ENCODE data around the gene REG4.

Gene REG4

DNA sequence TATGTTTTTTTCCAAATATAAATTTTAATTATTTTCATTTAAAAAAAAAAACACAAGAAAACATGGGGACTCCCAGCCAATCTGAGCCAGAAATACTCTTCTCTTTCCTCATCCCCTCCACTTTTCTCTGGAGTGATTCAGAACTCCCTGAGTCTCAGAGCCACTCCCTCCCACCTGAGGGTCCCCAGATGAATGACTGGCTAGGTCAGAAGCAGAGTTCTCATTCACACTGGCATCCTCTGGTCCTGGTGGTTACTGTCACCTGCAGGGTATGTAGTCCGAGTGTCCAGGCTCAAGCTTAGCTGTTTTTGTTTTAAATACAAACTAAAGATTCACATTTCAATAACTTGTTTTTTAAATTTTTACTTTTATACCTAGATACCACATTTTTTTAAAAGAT lies 48.9 kb downstream of the REG4 start:
- TF ChIP-seq ZNF366 (tag by site-specific recombination; conservative IDR thresholded peaks at IDR 0.05): no peak
- no peak for TF ChIP-seq ZNF777 (tag by site-specific recombination; IDR thresholded peaks at IDR 0.05; ENCODE audit: borderline replicate concordance)
- no peak for TF ChIP-seq ZNF701 (tag by site-specific recombination; IDR thresholded peaks at IDR 0.05)
- POLR2A ChIA-PET: no interaction called here

GRCh38 chr1:119758584-119758983 lies 52.7 kb downstream of the REG4 start:
- Histone ChIP-seq H3K27ac (ENCODE audit: extremely low read depth, low read depth, low read length) (no peak overlapping the region), H3K4me3 (ENCODE audit: low read depth, low read length) (no peak overlapping the region), H3K36me3 (ENCODE audit: control insufficient read depth in 2 of 2, insufficient read depth in 1 of 2, low read length in 2 of 2) (no peaks in the 10 kb centered on the region), H3K9me3 (ENCODE audit: control insufficient read depth, insufficient read depth, low read depth, low read length) (no peaks in the 10 kb centered on the region), H3K4me1 (ENCODE audit: control insufficient read depth, insufficient read depth, low read length) (no peaks in the 10 kb centered on the region)
- ChIA-PET POLR2A (no interaction called here), CTCF (interaction anchor here (1.1 to 1.7 kb wide), 2 partner anchors 8 to 15 kb away, joined by 4 to 7 read pairs; no protein-coding TSS in a partner anchor)
- no peak for TF ChIP-seq GLI4 (tag by site-specific recombination; IDR thresholded peaks at IDR 0.05)
- TF ChIP-seq MYNN (tag by site-specific recombination; IDR thresholded peaks at IDR 0.05; ENCODE audit: borderline replicate concordance): no peak
- no peak for TF ChIP-seq ZNF266 (tag by site-specific recombination; IDR thresholded peaks at IDR 0.05; ENCODE audit: low read depth)
- TF ChIP-seq ZBTB21 (tag by site-specific recombination; IDR thresholded peaks at IDR 0.05): no peak
- TF ChIP-seq ZFP3 (tag by site-specific recombination; IDR thresholded peaks at IDR 0.05; ENCODE audit: low read depth): no peak
- TF ChIP-seq, protein P1, sequence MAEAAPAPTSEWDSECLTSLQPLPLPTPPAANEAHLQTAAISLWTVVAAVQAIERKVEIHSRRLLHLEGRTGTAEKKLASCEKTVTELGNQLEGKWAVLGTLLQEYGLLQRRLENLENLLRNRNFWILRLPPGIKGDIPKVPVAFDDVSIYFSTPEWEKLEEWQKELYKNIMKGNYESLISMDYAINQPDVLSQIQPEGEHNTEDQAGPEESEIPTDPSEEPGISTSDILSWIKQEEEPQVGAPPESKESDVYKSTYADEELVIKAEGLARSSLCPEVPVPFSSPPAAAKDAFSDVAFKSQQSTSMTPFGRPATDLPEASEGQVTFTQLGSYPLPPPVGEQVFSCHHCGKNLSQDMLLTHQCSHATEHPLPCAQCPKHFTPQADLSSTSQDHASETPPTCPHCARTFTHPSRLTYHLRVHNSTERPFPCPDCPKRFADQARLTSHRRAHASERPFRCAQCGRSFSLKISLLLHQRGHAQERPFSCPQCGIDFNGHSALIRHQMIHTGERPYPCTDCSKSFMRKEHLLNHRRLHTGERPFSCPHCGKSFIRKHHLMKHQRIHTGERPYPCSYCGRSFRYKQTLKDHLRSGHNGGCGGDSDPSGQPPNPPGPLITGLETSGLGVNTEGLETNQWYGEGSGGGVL (tag by site-specific recombination; IDR thresholded peaks at IDR 0.05): no peak
- TF ChIP-seq KLF17 (tag by site-specific recombination; IDR thresholded peaks at IDR 0.05): no peak
- no peak for TF ChIP-seq ZNF214 (tag by site-specific recombination; IDR thresholded peaks at IDR 0.05; ENCODE audit: borderline replicate concordance)
- TF ChIP-seq, protein P2, sequence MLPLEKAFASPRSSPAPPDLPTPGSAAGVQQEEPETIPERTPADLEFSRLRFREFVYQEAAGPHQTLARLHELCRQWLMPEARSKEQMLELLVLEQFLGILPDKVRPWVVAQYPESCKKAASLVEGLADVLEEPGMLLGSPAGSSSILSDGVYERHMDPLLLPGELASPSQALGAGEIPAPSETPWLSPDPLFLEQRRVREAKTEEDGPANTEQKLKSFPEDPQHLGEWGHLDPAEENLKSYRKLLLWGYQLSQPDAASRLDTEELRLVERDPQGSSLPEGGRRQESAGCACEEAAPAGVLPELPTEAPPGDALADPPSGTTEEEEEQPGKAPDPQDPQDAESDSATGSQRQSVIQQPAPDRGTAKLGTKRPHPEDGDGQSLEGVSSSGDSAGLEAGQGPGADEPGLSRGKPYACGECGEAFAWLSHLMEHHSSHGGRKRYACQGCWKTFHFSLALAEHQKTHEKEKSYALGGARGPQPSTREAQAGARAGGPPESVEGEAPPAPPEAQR (tag by site-specific recombination; IDR thresholded peaks at IDR 0.05): no peak
- no peak for TF ChIP-seq ZNF426 (tag by site-specific recombination; IDR thresholded peaks at IDR 0.05)
- TF ChIP-seq ZNF292 (tag by site-specific recombination; IDR thresholded peaks at IDR 0.05; ENCODE audit: borderline replicate concordance, low read depth): no peak

More for the DNA sequence above, 48.9 kb downstream of the REG4 start:
- CTCF ChIA-PET: no interaction called here
- Histone ChIP-seq H3K36me3 (ENCODE audit: control insufficient read depth in 2 of 2, insufficient read depth in 1 of 2, low read length in 2 of 2) (no peaks in the 10 kb centered on the region), H3K9me3 (ENCODE audit: control insufficient read depth, insufficient read depth, low read depth, low read length) (no peaks in the 10 kb centered on the region), H3K4me3 (ENCODE audit: low read depth, low read length) (no peak overlapping the region), H3K4me1 (ENCODE audit: control insufficient read depth, insufficient read depth, low read length) (peaks cover 1% of the 10 kb centered on the region; the same call in 1 of the 2 replicates), H3K27ac (ENCODE audit: extremely low read depth, low read depth, low read length) (no peak overlapping the region)

GRCh38 chr1:119752592-119752991 lies 58.7 kb downstream of the REG4 start:
- CTCF ChIA-PET: interaction anchor here (1.2 kb wide), 1 partner anchor 9 kb away, joined by 6 read pairs; no protein-coding TSS in a partner anchor
- POLR2A ChIA-PET: no interaction called here
- Histone ChIP-seq H3K36me3 (ENCODE audit: control insufficient read depth in 2 of 2, insufficient read depth in 1 of 2, low read length in 2 of 2) (no peaks in the 10 kb centered on the region), H3K27ac (ENCODE audit: extremely low read depth, low read depth, low read length) (no peak overlapping the region), H3K9me3 (ENCODE audit: control insufficient read depth, insufficient read depth, low read depth, low read length) (no peaks in the 10 kb centered on the region), H3K4me1 (ENCODE audit: control insufficient read depth, insufficient read depth, low read length) (no peaks in the 10 kb centered on the region), H3K4me3 (ENCODE audit: low read depth, low read length) (no peak overlapping the region)
- TF ChIP-seq ZNF658 (tag by site-specific recombination; IDR thresholded peaks at IDR 0.05): no peak
- TF ChIP-seq, protein P3, sequence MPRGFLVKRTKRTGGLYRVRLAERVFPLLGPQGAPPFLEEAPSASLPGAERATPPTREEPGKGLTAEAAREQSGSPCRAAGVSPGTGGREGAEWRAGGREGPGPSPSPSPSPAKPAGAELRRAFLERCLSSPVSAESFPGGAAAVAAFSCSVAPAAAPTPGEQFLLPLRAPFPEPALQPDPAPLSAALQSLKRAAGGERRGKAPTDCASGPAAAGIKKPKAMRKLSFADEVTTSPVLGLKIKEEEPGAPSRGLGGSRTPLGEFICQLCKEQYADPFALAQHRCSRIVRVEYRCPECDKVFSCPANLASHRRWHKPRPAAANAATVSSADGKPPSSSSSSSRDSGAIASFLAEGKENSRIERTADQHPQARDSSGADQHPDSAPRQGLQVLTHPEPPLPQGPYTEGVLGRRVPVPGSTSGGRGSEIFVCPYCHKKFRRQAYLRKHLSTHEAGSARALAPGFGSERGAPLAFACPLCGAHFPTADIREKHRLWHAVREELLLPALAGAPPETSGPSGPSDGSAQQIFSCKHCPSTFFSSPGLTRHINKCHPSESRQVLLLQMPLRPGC (tag by site-specific recombination; IDR thresholded peaks at IDR 0.05): no peak
- TF ChIP-seq ZNF26 (tag by site-specific recombination; IDR thresholded peaks at IDR 0.05): no peak
- TF ChIP-seq ZNF792 (tag by site-specific recombination; IDR thresholded peaks at IDR 0.05): no peak
- no peak for TF ChIP-seq ZEB2 (tag by site-specific recombination; IDR thresholded peaks at IDR 0.05)
- no peak for TF ChIP-seq ZNF354C (tag by site-specific recombination; IDR thresholded peaks at IDR 0.05; ENCODE audit: borderline replicate concordance, low read depth)

Measured in HEK293 (cell line).